ENCODE measurements around the gene WDR13.

DNA sequence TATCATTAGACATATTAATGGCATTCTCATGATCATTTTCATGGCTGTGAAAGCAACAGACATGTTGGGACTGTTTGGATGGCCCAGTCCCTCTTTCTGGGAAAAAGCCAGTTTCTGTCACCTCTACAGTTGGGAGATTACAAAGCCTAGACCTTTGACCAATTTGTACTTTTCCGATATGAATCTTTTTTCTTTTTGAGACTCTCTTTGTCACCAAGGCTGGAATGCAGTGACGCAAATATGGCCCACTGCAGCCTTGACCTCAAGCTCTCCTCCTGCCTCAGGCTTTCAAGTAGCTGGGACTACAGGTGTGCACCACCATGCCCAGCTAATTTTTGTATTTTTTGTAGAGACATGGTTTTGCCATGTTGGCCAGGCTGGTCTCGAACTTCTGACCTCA is 48.4 kb upstream of the WDR13 start:
- TF ChIP-seq, protein P1, sequence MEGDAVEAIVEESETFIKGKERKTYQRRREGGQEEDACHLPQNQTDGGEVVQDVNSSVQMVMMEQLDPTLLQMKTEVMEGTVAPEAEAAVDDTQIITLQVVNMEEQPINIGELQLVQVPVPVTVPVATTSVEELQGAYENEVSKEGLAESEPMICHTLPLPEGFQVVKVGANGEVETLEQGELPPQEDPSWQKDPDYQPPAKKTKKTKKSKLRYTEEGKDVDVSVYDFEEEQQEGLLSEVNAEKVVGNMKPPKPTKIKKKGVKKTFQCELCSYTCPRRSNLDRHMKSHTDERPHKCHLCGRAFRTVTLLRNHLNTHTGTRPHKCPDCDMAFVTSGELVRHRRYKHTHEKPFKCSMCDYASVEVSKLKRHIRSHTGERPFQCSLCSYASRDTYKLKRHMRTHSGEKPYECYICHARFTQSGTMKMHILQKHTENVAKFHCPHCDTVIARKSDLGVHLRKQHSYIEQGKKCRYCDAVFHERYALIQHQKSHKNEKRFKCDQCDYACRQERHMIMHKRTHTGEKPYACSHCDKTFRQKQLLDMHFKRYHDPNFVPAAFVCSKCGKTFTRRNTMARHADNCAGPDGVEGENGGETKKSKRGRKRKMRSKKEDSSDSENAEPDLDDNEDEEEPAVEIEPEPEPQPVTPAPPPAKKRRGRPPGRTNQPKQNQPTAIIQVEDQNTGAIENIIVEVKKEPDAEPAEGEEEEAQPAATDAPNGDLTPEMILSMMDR (IDR thresholded peaks at IDR 0.05), result no peak
- TF ChIP-seq POLR2AphosphoS5 (IDR thresholded peaks at IDR 0.05; ENCODE audit: insufficient read depth in 1 of 2, low read depth in 1 of 2), result no peak
- TF ChIP-seq POLR2A (IDR thresholded peaks at IDR 0.05), result no peak

All from vagina (tissue), 2 donors.